ENCODE measurements around the gene FAM219A.

FAM219A gene

DNA sequence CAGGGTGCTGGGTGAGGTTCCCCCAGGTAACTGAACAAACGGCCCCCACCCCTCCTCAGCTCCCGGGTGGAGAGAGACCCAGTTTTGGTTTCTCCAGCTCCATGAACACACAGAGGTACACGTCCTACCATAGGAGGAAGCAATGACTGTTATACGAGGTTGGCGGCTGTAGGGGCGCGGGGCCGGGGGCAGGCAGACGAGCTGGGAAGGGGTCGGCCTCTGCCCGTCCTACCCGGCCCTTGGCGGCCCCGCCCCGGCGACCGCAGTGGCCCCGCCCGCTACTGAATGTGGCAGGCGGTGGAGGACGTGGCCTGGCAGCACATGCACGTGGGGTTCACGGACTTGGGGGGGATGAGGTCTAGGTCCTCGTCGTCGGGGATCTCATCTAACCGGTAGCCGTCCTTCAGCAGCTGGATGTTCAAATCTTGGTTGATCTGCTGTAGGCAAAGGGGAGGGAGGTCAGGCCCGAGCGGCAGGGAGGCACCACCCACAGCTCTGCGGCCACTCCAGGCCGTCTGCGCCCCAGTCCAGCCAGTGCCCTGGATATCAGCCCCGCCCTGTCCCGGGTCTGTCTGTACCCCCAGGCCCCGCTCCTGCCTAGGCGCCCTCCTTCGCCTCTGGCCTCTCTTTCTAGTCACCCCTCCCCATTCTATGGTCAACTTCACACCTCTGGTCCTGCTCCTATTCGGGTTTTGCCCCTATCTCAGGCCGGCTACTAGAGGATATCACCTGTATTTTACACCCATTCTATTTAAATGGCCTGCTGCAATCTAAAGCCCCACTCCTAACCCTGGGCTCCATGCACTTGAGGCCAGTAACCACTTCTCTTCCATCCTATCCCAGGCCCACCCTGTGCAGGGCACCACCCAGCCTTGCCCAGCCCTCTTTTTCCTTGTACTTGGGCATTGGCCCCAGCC is 57.4 kb downstream of the FAM219A start:
- DNase-seq (ENCODE audit: low read depth in 2 of 2): no peak

- no peak for DNase-seq (ENCODE audit: low read depth in 2 of 2)
These were observed 58.1 kb downstream of the FAM219A start for GRCh38 chr9:34400275-34400674.

- no peak for DNase-seq (ENCODE audit: low read depth in 2 of 2)
These were observed 58.6 kb downstream of the FAM219A start for GRCh38 chr9:34399729-34400128.

- no peak for DNase-seq (ENCODE audit: low read depth in 2 of 2)
These were observed 59.5 kb downstream of the FAM219A start for GRCh38 chr9:34398875-34399274.

- DNase-seq (ENCODE audit: low read depth in 2 of 2): no peak
These were observed 61.8 kb downstream of the FAM219A start for GRCh38 chr9:34396276-34397214.

DNA sequence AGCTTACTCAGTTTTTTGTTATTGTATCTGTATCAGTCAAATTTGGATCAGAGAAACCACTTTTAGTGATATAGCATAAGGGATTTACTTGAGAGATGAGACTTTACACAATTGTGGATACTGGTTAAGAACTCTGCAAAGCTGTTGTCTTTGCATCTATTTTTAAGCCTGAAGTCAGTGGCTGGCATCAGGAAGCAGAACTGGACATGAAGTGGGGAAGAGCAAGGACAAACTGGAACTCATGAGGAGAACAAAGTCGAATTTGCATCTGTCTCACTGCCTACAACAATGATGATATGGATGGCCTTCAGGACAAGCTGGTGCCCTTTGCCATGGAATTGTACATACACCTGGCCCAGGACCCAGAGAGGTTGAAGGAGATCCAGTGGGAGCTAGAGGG is 65.9 kb downstream of the FAM219A start:
- DNase-seq (ENCODE audit: low read depth in 2 of 2): no peak

- no peak for DNase-seq (ENCODE audit: low read depth in 2 of 2)
These were observed 71.1 kb downstream of the FAM219A start for GRCh38 chr9:34387239-34387638.

DNA sequence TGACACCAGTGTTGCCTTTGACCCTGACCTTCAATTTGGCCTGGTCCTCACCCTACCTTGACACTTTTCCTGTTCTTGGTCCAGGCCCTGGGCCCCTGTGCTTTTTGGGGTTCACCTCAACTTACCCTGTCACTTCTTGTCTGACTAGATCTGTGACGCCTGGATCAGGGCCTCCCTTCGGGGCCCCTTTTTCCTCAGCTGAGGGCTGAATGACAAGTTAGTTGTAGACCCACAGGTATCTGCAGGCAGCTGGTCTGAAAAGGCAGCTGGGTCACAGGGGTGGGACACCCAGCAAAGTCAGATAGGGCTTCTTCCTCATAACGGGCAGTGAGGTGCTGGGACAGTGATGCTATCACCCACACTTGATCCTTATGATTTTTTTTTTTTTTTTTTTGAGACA is 71.7 kb downstream of the FAM219A start:
- no peak for DNase-seq (ENCODE audit: low read depth in 2 of 2)

DNA sequence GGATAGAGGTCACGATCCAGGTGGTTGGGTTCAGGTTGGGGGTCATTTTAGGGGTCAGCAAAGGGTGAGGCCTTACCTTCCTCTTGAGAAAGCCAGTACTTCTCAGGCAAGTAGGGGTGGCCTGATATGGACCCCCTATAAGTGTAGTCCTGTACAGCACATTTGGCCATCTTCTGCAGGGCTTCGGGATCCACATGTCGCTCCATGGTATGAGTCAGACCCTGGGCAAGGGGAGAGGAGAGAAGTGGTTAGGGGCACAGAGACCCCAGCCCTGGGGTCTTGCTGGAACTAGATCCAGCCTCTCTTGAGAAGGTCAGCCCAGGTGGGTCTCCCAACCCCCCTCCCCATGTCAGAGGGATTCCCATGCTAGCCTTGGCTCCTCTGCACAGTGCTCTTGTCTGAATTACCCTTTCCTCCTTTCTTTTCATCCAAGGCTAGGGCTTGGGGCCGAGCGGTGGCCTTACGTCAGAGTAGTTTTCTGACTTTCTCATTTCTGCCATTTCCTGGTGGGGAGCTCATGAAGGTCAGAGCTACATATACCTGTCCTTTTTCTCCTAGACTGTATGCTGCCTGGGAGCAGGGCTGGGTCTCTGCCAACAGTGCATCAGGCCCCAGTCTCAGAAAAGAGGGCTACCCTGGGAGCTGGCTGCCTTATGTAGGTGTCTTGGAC is 72.7 kb downstream of the FAM219A start:
- DNase-seq (ENCODE audit: low read depth in 2 of 2): no peak

DNA sequence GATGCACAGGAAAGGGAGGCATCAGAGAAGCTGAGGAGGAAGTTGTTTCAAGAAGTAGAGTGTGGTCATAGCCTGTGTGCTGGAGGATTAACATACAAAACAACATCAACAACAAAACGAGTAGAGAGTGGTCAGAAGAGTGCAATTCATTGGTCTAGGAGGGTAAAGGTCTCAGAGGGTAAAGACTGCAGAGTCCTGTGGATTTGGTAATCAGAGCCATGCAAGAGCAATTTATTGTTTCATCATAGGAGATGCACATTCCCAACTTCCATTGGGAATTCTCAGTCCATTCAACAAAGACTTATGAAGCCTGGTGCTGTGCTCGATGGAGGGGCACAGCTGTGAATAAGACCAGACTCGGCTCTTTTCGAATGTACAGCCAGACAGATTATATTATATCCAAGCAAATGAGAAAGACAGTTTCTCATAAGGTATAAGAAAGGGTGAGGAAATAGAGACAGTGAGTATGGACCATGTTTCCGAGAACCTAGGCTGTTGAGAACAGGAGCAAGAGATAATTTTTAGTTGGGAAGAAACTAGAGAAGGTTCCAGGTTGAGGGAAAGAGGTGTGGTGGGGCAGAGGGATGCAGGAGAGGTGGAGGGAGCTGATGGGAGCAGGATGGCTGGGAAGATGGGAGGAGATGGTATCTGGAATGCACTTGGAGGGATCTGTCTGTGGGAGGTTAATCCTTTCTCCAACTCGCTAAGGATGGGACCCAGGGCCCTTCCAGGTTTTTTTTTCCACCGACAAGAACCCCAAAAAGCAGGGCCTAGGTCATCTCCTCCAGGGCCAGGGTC is 73.8 kb downstream of the FAM219A start:
- no peak for DNase-seq (ENCODE audit: low read depth in 2 of 2)

DNA sequence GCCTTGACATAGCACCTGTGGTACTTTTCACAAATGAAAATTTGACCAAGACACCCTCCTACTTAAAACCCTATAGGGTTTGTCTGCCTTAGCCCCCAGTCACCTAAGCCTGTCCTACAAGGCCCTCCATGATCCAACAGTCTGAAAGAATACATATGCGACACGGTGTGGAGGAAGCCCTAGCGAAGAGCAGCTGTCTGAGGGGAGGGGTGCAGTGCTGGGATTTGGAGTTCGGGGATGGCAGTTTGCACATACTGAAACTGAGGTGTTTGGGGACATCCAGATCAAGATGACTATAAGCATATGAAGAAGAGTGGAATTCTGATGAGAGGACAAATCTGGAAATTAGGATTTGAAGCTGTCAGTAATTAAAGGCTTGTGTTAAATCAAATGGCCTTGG is 74.5 kb downstream of the FAM219A start:
- DNase-seq (ENCODE audit: low read depth in 2 of 2): no peak

GRCh38 chr9:34382879-34383278 is 75.5 kb downstream of the FAM219A start:
- no peak for DNase-seq (ENCODE audit: low read depth in 2 of 2)

DNA sequence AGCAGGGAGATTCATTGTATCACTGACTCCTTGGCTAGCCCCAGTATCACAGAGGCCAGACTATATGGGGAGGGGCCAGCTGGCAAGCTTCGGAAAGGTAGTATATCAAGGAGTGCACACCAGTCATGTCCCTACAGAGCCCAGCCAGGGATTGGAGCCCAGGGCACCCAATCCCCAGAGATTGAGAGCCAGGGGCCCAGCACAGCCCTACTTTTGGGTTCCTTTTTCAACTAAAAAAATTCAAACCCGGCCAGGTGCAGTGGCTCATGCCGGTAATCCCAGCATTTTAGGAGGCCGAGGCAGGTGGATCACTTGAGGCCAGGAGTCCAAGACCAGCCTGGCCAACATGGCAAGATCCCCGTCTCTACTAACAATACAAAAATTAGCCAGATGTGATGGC is 76.3 kb downstream of the FAM219A start:
- no peak for DNase-seq (ENCODE audit: low read depth in 2 of 2)

DNA sequence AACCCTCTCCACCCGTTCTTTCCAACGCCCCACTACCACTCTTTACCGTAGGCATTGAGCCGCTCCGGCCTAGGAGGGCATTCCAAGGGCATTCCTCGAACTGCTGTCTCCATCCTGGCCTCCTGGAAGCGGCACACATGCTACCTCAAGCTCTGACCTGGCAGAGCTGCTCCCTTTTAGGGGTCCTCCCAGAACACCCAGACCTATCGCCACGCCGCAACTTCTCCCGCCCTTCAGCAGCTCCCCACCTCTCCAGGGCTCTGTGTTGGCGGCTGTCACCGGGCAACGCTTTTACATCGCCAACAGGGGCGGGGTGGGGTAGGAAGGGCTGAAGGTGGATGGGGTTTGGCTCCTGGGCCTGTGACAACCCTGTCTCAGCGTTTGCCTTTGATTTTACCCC is 77.0 kb downstream of the FAM219A start:
- no peak for DNase-seq (ENCODE audit: low read depth in 2 of 2)

DNA sequence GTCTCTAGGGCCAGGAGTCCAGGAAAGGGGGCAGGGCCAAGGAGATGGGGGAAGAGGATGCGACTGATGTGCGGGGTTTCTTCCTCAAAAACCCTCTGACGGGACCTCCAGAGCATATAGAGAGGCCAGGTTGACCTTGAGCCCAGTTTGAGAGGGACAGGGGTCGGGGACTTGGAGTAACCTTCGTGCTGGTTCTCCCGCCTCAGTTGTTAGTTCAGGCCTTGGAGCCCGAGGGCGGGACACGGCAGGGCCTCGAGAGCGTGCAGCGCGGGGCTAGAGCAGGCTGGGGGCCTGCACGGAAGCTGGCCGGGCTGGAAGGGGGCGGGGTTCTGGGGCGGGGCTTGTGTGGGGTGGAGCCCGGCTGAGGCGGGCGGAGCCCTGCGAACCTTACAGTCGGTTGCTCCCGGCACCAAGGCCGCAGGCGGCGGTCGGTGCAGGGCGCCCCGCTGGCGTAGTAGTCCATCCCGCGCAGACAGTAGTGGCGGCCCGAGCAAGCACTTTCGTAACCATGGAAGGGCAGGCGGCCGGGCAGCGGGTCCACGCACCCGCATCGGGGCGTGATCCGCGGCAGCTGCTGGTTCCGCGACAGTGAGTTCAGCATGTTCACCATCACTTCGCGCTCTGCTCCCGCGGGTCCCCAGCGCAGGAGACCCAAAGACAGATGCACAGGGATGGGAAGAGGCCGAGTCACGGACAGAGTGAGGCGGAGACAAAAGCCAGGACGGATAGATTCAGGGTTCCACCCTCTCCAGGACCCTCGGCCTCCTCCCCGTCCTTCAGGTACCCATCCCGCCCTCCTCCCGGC is 77.7 kb downstream of the FAM219A start:
- peak; percentile 42 to 73 for DNase-seq (ENCODE audit: low read depth in 2 of 2)

DNA sequence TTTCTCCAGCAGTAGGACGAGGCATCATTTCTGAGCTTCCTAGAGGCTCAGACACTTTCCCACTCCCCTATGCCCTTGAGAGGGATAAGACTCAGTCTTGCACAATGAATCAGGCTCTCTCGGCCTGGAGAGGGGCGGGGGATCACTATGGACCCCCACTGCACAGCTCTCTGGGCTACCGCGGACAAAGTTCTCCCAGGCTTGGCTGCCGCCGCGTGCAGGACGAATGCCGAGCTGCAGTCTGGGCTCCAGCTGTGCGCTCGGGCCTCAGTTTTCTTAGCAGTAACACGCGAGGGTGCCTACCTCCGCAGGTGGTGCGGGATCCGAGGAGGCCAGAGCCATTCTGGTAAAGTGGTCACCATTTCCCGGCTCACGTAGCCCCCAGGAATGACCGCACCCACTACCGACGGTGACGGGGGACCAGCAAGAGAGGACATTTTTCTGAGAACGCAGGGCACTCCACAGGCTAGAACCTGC is 78.3 kb downstream of the FAM219A start:
- no peak for DNase-seq (ENCODE audit: low read depth in 2 of 2)

DNA sequence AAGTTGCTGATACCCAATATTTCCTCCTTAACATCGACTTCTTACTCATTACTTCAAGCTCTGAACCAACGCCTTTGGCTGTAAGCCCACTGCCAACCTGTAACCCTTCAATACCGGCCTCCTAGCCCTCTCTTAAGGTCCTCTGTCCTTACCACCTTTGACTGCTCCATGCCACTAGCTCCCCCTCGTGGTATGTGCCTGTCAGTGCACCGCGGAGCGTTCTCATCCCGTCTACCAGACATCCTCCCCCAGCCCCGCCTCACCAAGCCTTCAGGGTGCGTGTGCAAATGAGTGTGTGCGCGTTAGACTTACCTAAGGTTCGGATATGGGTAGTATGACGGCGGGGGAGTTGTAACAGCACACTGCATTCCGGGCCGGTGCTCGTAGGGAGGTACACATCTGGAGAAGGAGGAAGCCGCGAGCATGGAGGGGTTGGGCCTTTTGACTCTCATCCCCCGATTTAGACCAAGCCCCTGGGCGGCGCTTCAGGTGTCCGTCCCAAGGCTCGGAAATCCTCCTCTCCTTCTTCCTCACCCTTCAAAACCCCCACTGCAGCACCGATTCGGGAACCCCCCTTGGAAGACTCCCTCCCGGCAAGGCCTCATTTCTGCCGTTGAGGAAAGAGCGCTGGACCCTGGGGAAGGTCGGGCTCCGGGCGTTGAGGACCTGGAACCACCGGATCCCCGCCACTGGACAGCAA is 78.9 kb downstream of the FAM219A start:
- DNase-seq (ENCODE audit: low read depth in 2 of 2): peak; percentile 77 to 81

- no peak for DNase-seq (ENCODE audit: low read depth in 2 of 2)
These were observed 79.9 kb downstream of the FAM219A start for GRCh38 chr9:34378376-34379060.

DNA sequence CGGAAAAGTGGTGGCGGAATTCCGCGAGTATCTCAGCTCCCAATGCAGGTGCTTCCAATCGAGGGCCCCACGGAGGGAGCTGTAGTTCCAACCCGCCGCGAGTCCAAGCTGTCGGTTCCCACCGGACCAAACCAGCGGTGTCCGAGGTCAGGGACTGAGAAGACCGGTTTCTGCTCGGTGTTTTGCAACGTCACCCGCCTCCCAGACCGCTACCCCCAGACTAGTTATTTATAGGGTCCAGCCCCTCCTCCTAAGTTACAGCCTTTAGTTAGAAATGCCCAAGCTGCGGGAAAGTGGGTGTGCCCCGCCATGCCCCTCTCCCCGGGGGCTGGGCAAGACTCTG is 81.0 kb downstream of the FAM219A start:
- no peak for DNase-seq (ENCODE audit: low read depth in 2 of 2)

All from stimulated activated CD4-positive, alpha-beta T cell treated with anti-CD3 and anti-CD28 coated beads, Interleukin-1b, Interleukin-23, amount 100 ng/mL, for 1 hour (primary cell).